ENCODE data around the gene ZCCHC17. TPM values are rescaled to one million over a fixed set of nuclear protein-coding genes. Genes with fewer than 3 reads are reported as not detected.

Gene ZCCHC17
- total RNA-seq, 1 experiment from 2014 or later: 24.1 TPM

GRCh38 chr1:31336687-31337467 lies 40.0 kb downstream of the ZCCHC17 start:
- Mint-ChIP-seq H3K4me1 (ENCODE audit: low read depth, unreplicated experiment) (no peaks in the 10 kb centered on the region), H3K27ac (ENCODE audit: unreplicated experiment) (no peak overlapping the region), H3K27me3 (ENCODE audit: insufficient read depth, unreplicated experiment) (no peaks in the 10 kb centered on the region), H3K4me3 (ENCODE audit: unreplicated experiment) (no peak overlapping the region), H3K36me3 (ENCODE audit: insufficient read depth, unreplicated experiment) (peaks cover 6% of the 10 kb centered on the region), H3K9me3 (ENCODE audit: unreplicated experiment) (no peaks in the 10 kb centered on the region)
- DNase-seq: no peak
- no TSS peak for BruUV-seq (replicated peaks)
- H3K36me3 ChIP-seq (ENCODE audit: control insufficient read depth, insufficient read depth, low read length): no peaks in the 10 kb centered on the region
- H3K4me1 ChIP-seq: no peaks in the 10 kb centered on the region
- H3K27me3 ChIP-seq (replicated peaks; ENCODE audit: control insufficient read depth, insufficient read depth, low read length): no peaks in the 10 kb centered on the region
- H3K4me3 ChIP-seq (ENCODE audit: low read depth, low read length): no peak overlapping the region
- ChIA-PET CTCF (no interaction called here), POLR2A (no interaction called here)
- intact Hi-C loops (cut with micrococcal nuclease; ENCODE audit: unreplicated experiment): no loop called here
- H3K9me3 ChIP-seq: no peaks in the 10 kb centered on the region
- TF ChIP-seq CTCF (IDR thresholded peaks at IDR 0.05; ENCODE audit: insufficient read depth in 1 of 2, low read depth in 1 of 2, low read length in 1 of 2, severe bottlenecking in 1 of 2, unreplicated experiment in 1 of 2): no peak

- peaks cover 9% of the 10 kb centered on the region for H3K36me3 Mint-ChIP-seq (ENCODE audit: insufficient read depth, unreplicated experiment)
- no peaks in the 10 kb centered on the region for H3K4me1 ChIP-seq
Observed at GRCh38 chr1:31344503-31344902, 47.7 kb downstream of the ZCCHC17 start.

GRCh38 chr1:31345635-31346034 lies 48.8 kb downstream of the ZCCHC17 start:
- ChIA-PET CTCF (no interaction called here), POLR2A (no interaction called here)
- H3K9me3 ChIP-seq: no peaks in the 10 kb centered on the region
- H3K4me3 Mint-ChIP-seq (ENCODE audit: unreplicated experiment): no peak overlapping the region
- H3K36me3 Mint-ChIP-seq (ENCODE audit: insufficient read depth, unreplicated experiment): peaks cover 5% of the 10 kb centered on the region
- TF ChIP-seq CTCF (IDR thresholded peaks at IDR 0.05; ENCODE audit: insufficient read depth in 1 of 2, low read depth in 1 of 2, low read length in 1 of 2, severe bottlenecking in 1 of 2, unreplicated experiment in 1 of 2): no peak
- intact Hi-C loops (cut with micrococcal nuclease; ENCODE audit: unreplicated experiment): no loop called here
- H3K27ac Mint-ChIP-seq (ENCODE audit: unreplicated experiment): no peak overlapping the region
- no peak overlapping the region for H3K4me3 ChIP-seq (ENCODE audit: low read depth, low read length)
- no peaks in the 10 kb centered on the region for H3K36me3 ChIP-seq (ENCODE audit: control insufficient read depth, insufficient read depth, low read length)
- no TSS peak for BruUV-seq (replicated peaks)
- no peak for DNase-seq
- H3K4me1 ChIP-seq: no peaks in the 10 kb centered on the region
- H3K27me3 ChIP-seq (replicated peaks; ENCODE audit: control insufficient read depth, insufficient read depth, low read length): no peaks in the 10 kb centered on the region
- H3K9me3 Mint-ChIP-seq (ENCODE audit: unreplicated experiment): no peaks in the 10 kb centered on the region
- no peaks in the 10 kb centered on the region for H3K27me3 Mint-ChIP-seq (ENCODE audit: insufficient read depth, unreplicated experiment)
- H3K4me1 Mint-ChIP-seq (ENCODE audit: low read depth, unreplicated experiment): no peaks in the 10 kb centered on the region

More at GRCh38 chr1:31344503-31344902, 47.7 kb downstream of the ZCCHC17 start:
- TF ChIP-seq CTCF (IDR thresholded peaks at IDR 0.05; ENCODE audit: insufficient read depth in 1 of 2, low read depth in 1 of 2, low read length in 1 of 2, severe bottlenecking in 1 of 2, unreplicated experiment in 1 of 2): no peak
- DNase-seq: no peak
- H3K27ac Mint-ChIP-seq (ENCODE audit: unreplicated experiment): no peak overlapping the region
- no peaks in the 10 kb centered on the region for H3K27me3 Mint-ChIP-seq (ENCODE audit: insufficient read depth, unreplicated experiment)
- BruUV-seq (replicated peaks): no TSS peak
- ChIA-PET POLR2A (no interaction called here), CTCF (no interaction called here)
- H3K9me3 Mint-ChIP-seq (ENCODE audit: unreplicated experiment): no peaks in the 10 kb centered on the region
- Histone ChIP-seq H3K27me3 (replicated peaks; ENCODE audit: control insufficient read depth, insufficient read depth, low read length) (no peaks in the 10 kb centered on the region), H3K4me3 (ENCODE audit: low read depth, low read length) (no peak overlapping the region), H3K36me3 (ENCODE audit: control insufficient read depth, insufficient read depth, low read length) (no peaks in the 10 kb centered on the region), H3K9me3 (no peaks in the 10 kb centered on the region)
- H3K4me3 Mint-ChIP-seq (ENCODE audit: unreplicated experiment): no peak overlapping the region
- intact Hi-C loops (cut with micrococcal nuclease; ENCODE audit: unreplicated experiment): no loop called here
- no peaks in the 10 kb centered on the region for H3K4me1 Mint-ChIP-seq (ENCODE audit: low read depth, unreplicated experiment)

All from Caco-2 (cell line).